ENCODE results near the gene TMC1. TPM values are rescaled to one million over a fixed set of nuclear protein-coding genes. Genes with fewer than 3 reads are reported as not detected.
"Not testable (repeated sequence)": the region's sequence is repeated elsewhere in the genome, so short reads cannot be mapped to it uniquely, and the experiment has no call there.

Gene TMC1
- total and polyA plus RNA-seq, 12 donors = 0.01 to 0.67 (median 0.43) TPM; not detected in 6

DNA sequence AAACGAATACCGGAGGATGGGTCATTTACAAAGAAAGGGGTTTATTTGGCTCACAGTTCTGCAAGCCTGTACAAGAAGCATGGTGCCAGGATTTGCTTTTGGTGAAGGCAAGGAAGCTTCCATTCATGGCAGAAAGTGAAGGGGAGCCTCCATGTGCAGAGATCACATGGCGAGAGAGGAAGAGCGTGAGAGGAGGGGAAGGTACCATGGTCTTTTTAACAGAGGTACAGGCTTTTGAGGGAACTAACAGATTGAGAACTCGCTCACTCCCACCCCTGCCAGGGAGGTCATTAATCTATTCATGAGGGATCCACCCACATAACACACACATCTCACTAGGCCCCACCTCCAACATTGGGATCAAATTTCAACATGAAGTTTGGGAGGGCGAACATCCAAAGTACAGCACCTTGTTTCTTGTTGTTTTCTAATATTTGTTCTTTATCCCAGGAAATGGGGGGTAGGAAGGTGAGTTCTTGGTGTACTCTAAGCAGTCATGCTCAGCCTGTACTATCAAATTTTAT is 18.5 kb downstream of the TMC1 start:
- Histone ChIP-seq H3K27ac (no peak overlapping the region), H3K9me3 (no peaks in the 10 kb centered on the region), H3K4me3 (no peak overlapping the region), H3K36me3 (no peaks in the 10 kb centered on the region), H3K27me3 (no peaks in the 10 kb centered on the region), H3K4me1 (no peaks in the 10 kb centered on the region)
- no peak for DNase-seq
- intact Hi-C loops (cut with DNase I) = no loop called here
- WGBS, 2 donors = 86 to 89% methylated on average over 6 of the region's 6 CpGs
- ATAC-seq = no peak
- no peak for TF ChIP-seq CTCF (IDR thresholded peaks at IDR 0.05)

DNA sequence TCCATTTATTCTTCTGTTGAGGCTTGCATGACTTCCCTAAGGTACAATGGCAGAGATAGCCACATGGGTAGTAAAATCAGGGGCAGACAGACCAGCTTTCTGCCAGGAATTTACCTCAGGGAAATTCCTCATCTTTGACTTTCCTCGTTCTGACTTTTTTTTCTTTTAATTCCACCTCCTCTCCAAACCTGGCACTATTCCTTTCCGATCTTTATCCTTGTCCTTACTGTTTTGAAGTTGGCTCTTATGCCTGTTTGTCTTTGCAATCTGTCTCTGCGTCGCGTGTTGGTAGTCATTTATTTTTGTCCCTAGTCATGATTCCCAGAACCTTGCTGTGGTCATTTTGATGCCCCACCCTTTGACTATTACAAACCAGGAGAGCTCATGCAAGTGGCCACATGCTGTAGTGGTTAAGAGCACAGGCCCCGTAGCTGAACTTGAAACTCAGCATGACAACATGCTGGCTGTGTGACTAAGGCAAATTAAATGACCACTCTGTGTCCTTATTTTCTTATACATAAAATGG is 19.0 kb downstream of the TMC1 start:
- 61 to 81% methylated on average over 6 of the region's 6 CpGs for WGBS, 2 donors

GRCh38 chr9:72542537-72542833 is 21.1 kb downstream of the TMC1 start:
- ATAC-seq; DNase-seq; H3K4me1 ChIP-seq; H3K27ac ChIP-seq; H3K27me3 ChIP-seq; H3K9me3 ChIP-seq; intact Hi-C loops (cut with DNase I); H3K4me3 ChIP-seq; H3K36me3 ChIP-seq: not testable (repeated sequence)
- 90 to 97% methylated on average over 5 of the region's 5 CpGs for WGBS, 2 donors

More for the DNA sequence above, 19.0 kb downstream of the TMC1 start:
- Histone ChIP-seq H3K9me3 (no peaks in the 10 kb centered on the region), H3K27ac (no peak overlapping the region), H3K36me3 (no peaks in the 10 kb centered on the region), H3K27me3 (no peaks in the 10 kb centered on the region), H3K4me1 (no peaks in the 10 kb centered on the region), H3K4me3 (no peak overlapping the region)
- ATAC-seq (no peak), DNase-seq (no peak)
- intact Hi-C loops (cut with DNase I) = no loop called here
- no peak for TF ChIP-seq CTCF (IDR thresholded peaks at IDR 0.05)

- 87 to 98% methylated on average over 1 of the region's 1 CpG for WGBS, 2 donors
- no peak for ATAC-seq
Observed at GRCh38 chr9:72542917-72543316, 21.5 kb downstream of the TMC1 start.

More at GRCh38 chr9:72542917-72543316, 21.5 kb downstream of the TMC1 start:
- no peak overlapping the region for H3K27ac ChIP-seq
- intact Hi-C loops (cut with DNase I) = no loop called here
- H3K4me3 ChIP-seq = no peak overlapping the region
- H3K4me1 ChIP-seq = no peaks in the 10 kb centered on the region
- no peaks in the 10 kb centered on the region for H3K27me3 ChIP-seq
- H3K36me3 ChIP-seq = no peaks in the 10 kb centered on the region
- DNase-seq = no peak
- H3K9me3 ChIP-seq = no peaks in the 10 kb centered on the region
- TF ChIP-seq CTCF (IDR thresholded peaks at IDR 0.05) = no peak
